Measurements from ENCODE around the gene SAG.

The SAG gene

DNA sequence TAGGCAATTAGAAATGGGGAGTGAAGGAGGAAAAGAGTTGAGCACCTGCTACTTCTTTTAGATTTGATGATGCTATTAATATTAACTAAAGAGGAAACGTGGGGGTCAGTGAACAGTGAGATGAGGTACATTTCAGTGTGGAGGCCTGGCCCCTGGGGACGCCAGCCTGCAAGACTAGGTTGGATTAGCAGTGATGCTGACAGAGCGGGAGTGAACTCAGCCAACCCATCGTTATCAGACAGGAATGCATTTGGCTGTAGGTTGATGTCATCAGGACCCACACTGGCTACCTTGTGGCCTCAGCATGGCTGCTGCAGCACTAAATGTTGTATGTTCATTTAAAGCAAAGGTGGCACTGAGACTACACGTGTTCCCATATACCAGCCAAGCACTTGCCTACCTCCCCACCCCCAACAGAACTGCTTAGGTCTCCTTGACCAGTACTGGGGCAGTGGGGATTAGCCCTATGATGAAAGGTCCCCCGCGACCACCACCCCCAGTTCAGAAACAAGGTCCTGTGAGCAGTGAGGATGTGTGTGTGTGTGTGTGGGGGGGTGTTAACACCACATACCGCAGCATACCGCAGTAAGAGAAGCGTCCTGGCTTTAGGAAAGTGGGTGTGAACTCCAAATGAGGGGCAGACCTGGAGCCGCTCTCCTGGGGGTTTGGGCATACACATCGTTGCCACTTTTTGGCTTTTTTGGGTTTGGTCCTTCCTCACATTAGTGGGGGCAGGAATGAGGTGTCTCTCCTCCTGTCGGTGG lies 72.7 kb downstream of the SAG start:
- no peak for DNase-seq (ENCODE audit: low spot score)

DNA sequence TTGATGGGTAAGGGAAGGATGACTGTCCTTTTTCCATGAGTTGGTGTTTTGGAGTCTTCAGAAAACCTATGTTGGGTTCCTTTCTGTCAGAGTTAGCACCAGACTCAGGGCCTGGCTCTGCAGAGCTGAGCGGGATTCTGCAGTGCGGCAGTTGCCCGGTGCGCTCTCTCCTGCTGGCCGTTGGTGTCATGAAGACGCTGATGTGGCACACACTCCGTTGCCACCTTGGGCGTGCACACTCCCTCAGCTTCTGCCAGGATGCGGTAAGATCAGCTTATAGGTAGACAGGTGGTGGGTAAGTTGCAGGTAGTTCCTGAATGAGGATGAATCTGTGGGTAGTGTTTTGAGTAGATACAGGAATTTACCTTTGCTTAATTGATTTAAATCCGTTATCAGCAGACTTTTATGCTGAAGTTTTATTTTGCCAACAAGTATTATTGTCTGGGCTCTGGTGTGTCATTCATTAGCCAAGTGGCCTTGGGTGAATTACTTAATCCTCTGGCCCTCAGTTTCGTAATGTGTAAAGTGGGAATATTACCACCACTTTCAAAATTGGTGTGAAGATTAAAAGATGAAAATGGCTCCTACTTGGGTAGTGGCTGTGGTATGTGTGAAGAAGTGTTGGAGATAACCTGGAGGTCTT lies 73.5 kb downstream of the SAG start:
- no peak for DNase-seq (ENCODE audit: low spot score)

DNA sequence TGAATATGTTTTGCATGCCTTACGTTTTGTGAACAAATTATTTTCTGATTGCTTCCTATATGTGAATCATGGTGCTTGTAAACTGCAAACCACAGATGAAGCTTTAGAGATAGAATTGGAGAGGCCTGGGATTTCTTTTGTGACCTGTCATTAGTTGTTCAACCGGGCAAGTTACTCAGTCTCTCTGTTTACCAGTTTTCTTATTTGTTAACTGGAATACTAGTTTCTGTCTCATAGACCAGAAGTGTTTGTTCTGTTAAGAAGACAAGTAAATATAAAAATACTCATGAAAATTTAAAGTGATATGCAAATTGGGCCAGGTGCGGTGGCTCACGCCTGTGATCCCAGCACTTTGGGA lies 74.0 kb downstream of the SAG start:
- DNase-seq (ENCODE audit: low spot score): no peak

DNA sequence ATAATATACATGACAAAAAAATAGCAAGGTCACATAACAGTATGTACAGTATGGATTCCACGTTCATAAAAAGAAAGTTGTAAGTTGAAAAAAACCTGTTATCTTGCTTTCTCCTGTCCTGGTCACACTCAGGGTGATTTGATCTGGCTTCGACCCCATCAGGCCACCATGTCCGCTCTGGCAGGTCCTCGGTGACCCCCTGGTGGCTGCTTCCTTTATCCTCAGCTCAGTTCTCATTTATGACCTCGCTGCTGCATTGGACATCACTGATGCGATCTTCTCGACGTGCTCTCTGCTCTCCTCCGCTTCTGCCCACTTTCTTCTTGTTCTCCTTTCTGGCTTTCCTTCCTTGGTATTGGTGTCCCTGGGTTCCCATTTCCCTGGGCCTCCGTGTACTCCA lies 76.4 kb downstream of the SAG start:
- DNase-seq (ENCODE audit: low spot score): no peak

DNA sequence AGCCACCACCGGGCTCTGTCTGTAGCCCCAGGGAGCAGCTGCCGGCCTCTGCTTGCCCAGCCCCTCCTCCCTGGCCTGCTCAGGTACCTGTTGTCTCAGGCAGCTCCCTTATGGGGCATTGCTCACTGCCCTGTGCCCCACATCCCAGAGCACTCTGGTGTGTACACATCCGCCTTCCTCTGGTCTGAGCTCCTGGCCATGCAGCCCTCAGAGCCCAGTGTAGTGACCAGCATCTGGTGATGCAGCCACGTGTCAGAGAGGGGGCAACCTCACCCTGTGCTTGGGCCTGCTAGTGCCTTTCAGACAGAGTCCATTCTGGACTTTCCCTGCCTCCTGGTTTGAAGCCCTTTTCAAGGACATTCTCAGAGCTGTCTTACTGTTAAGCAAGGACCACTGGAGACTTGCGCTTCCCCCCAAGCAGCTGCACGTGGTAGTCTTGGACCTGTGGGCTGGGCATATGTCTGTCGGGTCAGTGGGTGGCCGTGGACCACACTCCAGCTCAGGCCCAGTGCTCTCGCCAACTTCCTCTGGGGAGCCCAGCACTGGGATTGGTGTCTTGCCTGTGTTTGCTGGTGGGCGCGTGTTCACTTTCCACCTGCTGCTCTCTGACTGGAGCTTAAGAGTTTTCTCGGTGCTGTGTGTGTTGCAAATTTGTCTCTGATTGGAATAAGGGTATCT lies 77.3 kb downstream of the SAG start:
- DNase-seq (ENCODE audit: low spot score): no peak

DNA sequence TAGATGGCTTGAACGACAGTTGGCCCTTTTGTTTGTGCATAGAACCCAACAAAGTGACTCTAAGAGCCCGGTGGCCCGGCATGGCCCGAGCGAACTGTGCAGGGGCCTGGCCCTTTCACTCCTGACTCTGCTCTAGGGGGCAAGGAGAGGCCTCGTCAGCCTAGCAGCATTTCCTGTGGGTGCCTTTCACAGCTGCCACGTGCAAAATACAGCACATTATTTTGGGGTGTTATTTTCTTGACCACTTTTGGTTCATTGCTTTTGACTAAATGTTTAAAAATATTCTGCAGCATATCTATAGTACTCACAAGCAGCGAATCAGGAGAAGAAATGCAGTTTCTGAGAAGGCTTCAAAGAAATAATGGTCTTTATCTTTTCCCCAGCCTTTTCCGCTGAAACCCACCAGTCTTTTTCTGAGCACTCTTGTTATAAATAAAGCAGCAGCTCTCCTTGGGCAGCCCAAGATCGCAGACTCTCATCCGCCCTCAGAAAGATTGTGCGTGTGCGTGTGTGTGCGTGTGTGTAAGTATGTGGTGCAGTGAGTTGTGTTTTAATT lies 78.0 kb downstream of the SAG start:
- no peak for DNase-seq (ENCODE audit: low spot score)

DNA sequence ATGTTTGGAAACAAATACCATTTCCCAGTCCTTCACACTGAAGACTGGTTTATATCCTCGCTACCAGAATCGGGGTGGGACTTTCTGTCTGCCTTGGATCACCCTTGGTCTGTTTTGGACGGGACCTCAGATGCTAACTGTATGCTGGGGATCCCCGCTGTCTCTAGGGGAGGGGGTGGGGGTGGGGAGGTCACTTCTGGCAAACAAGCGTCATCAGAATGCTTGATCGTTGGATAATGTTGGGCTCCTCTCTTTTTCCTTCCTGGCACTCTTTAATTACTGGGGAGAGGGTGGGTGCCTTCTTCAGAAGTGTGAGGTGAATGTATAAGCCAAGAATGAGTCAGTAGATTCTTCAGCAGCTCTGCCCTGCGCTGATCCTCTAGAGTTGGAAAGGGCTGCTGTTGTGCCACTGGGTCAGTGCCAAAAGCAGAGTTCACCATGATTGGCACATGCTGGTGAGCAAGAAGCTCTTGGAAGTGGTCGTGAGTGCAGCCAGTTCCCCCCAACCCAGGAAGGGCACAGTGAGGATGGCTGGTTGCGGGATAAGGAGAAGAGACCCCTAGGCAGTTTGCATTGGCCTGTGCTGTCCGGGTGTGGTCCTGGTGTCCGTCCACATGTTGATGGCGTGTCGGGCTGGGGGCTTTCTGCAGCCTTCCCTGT lies 78.9 kb downstream of the SAG start:
- DNase-seq (ENCODE audit: low spot score): no peak

DNA sequence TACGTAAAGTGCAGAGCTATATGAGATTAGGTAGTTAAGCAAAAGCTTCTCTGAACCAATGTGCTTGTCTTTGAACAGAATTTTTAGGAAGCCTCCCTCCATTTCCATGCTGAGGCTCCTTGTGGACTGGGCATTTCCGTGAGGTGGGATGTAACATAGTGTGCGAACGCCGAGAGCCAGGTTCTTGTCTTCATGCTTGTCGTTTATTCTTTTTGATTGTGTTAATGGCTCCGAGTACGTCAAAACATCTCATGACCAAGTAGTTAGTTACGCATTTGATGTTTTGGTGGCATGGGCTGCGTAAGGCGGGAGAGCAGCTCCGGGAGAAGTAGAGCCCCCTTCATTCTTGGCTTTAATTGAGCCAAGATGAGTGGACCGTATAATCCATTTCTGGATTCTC lies 79.6 kb downstream of the SAG start:
- DNase-seq (ENCODE audit: low spot score): no peak

DNA sequence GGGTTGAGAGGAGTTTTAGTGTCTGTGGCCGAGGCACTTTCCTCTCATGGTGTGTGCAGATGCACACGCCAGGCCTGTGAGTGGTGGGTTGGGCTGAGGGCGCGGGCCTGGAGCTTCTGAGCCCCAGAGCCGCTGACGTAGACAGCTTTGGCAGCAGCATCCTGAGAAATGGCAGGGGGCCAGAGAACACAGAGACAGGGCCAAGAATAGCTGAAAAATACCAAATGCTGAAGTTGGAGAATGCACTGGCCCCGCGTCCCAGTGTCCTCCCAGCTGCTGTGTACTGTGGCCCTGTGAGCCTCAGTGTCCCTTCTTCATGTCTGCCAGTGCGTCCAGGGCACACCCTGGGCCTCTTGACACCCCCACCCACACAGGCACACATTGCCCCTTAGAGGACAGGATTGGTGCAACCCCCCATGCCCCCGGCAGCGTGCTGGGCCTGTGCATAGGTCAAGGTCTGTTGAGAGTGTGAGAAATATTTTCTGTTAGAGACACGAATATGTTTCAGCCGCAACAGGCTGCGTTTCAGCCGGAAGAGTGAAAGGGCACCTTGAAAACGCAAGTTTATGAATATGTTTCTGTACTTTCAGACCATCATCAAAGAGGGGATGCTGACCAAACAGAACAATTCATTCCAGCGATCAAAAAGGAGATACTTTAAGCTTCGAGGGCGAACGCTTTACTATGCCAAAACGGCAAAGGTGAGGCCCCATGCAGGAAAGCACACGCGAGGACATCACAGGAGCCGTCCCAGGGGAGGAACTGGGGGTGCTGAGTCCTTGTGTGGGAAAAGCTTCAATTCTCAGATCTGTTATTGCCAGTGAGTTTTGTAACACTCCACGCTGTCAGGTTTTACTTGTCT lies 80.3 kb downstream of the SAG start:
- no peak for DNase-seq (ENCODE audit: low spot score)

DNA sequence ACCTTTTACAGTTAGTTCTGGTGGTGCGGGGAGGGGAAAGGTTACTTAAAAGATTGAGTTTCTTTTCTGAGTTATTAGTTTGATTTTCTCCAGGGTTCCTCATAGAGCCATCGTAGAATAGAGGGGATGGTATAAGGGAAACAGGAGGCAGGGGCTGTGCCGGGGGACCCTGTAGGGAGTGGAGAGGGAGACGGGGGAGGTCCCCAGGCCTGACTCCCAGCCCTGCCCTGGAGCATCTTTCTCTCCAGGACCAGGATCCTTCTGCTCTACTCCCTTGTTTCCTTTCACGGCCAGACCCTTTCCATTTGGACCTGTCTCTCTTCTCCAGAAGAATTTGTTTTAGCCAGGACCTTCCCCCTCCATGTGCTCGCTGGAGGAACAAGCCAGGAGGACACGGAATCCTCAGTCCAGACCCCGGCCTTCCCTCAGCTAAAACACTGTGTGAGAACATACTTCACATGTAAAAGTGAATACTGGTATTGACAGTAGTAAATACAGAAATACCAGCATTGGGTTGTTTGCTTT lies 82.0 kb downstream of the SAG start:
- DNase-seq (ENCODE audit: low spot score): no peak

DNA sequence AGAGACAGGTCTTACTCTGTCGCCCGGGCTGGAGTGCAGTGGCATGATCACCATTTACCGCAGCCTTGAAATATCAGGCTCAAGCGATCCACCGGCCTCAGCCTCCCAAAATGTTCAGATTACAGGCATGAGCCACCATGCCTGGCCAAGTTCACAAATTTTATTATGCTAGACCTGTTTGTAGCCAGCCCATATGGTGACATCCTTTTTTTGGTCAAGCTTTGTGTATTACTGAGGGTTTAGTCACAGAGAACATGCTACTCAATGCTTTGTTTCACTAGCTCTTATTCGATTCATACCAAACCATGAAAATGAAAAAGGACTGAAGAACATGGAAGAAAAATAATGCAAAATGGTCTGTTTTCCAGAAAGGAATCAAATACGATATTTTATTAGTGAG lies 88.1 kb downstream of the SAG start:
- no peak for DNase-seq (ENCODE audit: low spot score)

All from hematopoietic multipotent progenitor cell treated with erythropoietin and hydrocortisone succinate and interleukin-3 and kit ligand, for 17 days (in vitro differentiated cells).